EL (cell line): ENCODE measurements around the gene GALNT1.

Experiments used
- DNase-seq: peaks from one replicate; pipeline ENCODE4 v3.0.0-alpha.2; 2016

GALNT1 gene

DNA sequence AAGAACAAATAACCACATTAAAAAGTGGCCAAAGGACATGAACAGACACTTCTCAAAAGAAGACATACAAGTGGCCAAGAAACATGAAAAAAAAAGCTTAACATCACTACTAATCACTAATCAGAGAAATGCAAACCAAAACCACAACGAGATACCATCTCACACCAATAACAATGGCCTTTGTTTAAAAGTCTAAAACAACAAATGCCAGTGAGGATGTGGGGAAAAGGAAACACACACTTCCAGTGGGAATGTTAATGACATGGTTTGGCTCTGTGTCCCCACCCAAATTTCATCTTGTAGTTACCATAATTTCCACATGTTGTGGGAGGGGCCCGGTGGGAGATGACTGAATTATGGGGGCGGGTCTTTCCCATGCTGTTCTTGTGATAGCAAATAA, 147.1 kb downstream of the GALNT1 start:
- no peak for DNase-seq

DNA sequence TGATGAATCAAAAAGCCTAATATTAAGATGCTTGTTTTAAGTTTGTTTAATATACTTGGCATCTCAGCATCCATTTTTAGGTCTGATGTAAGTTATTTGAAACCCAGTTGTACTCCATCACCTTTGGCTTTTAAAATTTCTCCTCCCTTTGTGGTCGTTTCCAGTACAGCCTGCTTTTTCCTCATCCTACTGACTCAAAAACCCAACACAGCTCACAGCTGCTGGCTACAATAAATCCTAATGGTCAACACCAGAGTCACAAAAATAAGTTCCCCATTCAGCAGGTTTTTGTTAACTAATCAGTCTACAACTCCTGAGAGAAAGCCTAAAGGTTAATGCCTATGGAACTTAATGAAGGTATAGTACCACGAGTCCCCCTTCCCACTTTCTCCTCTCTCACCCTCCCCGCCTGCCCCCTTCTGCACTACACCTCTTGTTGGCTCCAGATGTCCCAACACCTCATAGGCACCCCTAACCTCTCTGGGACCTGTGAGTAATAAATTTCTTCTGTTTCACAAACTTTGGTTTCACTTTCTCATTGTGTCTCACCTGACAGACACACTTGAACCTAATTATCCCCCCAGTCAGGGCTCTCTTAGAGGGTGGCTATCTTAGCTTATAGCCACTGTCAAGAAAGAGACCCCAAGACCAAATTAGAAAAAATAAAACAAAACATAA, 148.6 kb downstream of the GALNT1 start:
- no peak for DNase-seq

DNA sequence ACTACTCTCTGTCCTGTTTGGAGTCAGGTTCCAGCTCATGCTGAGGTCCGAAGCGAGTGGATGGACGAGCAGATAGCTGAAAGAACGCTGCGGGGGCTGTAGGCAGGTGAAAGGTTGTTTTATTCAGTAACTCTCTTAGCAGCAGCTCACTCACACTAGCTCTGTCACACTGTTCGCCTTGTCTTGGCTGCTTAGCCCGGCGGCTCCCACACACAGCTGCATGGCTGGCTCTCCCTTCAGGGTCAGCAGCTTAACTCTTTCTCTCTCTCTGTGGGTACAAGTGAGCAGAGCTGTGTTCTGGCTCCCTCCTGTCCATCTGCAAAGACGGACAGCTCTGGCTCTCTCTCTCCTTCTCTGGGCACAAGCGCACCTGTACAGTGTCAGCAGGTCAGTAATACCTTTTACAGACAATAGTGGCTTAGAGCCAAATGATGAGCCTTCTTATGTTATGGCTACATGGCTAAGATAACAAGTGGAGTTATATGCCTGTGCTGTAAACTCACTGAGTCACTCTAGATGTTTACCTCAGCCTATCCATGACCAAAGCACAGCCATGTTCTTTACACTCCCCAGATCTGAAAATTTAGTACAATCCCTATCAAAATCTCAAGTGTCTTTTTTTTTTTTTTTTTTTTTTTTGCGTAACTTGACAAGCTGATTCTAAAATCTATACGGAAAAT, 149.3 kb downstream of the GALNT1 start:
- DNase-seq = no peak

DNA sequence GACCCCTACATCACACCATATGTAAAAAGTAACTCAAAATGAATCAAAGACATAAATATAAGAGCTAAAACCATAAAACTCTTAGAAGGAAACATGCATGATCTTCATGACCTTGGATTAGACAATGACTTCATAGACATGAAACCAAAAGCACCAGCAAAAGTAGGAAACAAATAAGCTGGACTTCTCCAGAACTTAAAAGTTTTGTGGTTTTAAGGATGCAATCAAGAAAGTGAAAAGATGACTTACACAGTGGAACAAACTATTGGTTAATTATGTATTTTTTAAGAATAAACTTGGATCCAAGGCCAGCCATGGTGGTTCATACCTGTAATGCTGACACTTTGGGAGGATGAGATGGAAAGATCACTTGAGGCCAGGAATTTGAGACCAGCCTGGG, 150.2 kb downstream of the GALNT1 start:
- no peak for DNase-seq

DNA sequence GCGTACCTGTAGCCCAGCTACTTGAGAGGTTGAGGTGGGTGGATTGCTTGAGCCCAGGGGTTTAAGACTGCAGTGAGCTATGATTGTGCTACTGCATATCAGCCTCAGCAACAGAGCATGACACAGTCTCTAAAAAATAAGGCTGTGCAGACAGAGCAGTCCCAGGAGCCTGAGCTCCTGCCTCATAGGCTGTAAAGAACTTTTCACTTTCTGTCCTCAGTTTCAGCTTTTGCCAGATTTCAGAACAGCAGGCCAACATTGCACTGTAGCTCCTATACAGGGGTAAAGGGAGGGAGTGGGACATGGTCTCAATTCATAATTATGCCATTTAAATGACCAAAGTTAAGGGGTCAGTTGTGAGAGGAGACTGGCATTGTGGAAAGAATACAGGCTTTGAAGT, 150.6 kb downstream of the GALNT1 start:
- DNase-seq = no peak

DNA sequence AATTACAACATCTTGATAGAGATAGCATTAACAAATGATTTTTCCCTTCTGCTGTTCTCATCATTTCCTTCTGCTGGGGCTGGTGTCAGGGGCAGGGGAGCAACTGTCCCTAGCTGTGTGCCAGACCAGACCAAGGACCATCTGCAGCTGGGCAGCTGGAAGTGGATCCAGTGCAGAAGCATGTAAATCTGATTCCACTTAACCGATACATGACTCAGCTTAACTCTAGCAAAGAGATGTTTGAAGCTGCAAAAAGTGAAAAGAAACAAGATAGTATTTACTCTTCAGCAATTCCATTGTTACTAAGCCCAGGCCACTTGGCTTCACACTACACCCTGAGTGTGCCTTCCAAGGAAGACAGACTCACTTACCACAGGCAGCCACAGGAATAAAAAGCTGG, 151.1 kb downstream of the GALNT1 start:
- DNase-seq = no peak

DNA sequence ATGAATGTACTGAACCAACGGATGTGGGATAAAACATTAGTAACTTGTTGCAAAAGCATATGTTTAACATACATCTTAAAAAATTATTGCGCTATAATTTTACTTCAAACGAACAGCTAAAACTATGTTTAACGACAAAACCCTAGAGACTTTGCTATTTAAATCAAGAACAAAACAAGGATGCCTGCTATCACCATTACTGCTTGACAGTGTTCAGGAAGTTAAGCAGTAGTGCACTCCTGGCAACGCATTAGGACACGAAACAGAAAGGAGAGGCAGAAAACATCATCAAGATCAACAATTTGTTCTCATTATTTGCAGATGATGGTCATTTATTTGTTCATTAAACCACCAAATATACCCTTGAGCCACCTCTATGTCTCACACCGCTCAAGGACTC, 151.9 kb downstream of the GALNT1 start:
- DNase-seq = no peak

DNA sequence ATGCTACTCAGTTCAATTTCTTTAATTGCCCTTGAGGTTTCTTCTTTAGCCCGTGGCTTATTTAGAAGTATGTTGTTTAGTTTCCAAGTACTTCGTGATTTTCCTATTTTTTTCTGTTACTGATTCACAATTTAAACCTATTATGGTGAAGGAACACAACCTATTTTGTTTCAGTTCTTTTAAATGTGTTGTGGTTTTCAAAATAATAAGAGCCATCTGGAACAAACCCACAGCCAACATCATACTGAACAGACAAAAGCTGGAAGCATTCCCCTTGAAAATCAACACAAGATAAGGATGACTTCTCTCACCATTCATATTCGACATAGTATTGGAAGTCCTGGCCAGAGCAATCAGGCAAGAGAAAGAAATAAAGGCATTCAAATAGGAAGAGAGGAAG, 155.2 kb downstream of the GALNT1 start:
- no peak for DNase-seq

DNA sequence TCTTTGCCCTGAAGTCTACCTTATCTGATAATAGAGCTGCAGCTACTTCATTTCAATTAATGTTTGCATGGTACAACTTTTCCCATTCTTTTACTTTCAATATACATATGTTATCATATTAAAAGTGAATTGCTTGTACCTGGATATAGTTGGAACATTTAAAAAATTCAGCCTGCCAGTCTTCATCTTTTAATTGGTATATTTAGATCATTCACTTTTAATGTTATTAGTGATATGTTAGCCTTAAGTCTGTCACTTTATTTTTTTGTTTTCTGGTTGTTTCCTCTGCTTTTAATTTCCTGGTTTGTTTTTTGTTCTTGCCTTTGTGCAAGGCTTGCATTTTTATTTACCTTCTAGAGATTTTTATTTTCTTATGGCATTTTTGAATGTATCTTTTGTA, 158.2 kb downstream of the GALNT1 start:
- DNase-seq = no peak

DNA sequence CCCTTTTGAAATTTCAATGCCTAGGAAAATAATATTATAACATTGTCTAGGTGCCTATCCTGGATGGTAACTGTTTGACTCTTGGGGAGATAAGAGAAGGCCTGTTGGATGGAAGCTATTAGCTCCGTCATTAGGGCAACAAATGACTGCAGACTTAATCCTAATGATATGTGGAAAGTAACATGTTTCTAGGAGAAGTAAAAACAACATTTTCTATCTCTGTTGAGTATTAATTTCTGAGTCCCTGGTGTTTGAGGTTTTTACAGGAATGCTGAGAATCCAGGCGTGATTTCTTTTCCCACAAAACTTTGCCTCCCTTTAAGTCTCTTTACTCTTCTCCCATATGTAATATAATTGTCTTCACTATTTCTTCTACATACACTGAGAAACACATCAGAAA, 159.1 kb downstream of the GALNT1 start:
- DNase-seq = no peak

DNA sequence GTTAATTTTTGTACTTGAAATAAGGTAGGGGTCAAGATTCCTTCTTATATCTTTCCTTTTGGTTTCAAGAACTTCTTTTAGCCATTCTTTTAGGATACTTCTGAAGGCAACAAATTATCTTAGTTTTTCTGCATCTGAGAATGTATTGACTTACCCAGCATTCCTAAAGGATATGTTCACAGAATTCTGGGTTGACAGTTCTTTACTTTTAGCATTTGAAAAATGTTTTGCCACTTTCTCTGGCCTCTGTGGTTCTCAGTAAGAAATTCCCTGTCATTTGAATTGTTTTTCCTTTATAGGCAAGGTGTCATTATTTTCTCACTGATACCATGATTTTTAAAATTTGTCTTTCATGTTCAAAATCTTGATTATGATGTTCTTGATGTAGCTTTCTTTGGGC, 162.4 kb downstream of the GALNT1 start:
- no peak for DNase-seq

DNA sequence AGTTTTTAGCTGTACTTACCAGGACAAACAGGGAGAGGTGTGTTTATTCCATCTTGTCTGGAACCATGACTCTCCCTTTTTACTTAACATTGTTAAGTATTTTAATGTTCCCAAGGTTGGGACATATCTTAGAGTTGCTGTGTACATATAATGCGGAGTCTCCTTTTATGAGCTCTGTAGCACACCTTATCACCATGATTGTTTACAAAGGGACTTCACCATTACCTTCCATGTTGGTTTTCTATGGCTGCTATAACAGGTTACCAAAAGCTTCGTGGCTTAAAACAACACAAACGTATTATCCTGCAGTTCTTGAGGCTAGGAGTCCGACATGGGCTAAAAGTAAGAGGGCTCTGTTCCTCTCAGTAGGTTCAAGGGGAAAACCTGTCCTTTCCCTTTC, 164.3 kb downstream of the GALNT1 start:
- no peak for DNase-seq

DNA sequence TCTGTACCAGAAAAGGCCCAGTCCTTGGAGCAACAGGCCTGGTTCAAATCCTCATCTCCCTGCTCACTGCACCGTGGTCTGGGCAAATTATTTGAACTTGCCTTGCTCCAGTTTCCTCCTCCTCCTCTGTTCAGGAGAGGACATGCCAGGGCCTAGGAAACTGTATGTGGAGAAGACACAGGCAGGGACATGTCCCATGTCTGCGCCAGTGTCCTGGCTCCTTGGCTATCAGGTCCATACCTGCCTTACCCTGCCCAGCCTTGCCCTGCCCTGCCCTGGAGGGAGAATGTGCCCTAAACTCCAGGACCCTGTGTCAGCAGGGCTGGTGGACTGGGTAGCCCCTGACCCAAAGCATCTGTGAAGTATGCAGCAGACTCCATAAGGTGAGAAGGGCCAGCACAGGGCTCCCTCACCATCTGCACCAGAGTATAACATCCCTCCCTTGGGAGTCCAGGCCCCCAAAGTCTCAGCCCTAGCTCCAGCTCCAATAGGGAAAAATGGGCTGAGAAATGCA, 165.3 kb downstream of the GALNT1 start:
- DNase-seq = no peak

DNA sequence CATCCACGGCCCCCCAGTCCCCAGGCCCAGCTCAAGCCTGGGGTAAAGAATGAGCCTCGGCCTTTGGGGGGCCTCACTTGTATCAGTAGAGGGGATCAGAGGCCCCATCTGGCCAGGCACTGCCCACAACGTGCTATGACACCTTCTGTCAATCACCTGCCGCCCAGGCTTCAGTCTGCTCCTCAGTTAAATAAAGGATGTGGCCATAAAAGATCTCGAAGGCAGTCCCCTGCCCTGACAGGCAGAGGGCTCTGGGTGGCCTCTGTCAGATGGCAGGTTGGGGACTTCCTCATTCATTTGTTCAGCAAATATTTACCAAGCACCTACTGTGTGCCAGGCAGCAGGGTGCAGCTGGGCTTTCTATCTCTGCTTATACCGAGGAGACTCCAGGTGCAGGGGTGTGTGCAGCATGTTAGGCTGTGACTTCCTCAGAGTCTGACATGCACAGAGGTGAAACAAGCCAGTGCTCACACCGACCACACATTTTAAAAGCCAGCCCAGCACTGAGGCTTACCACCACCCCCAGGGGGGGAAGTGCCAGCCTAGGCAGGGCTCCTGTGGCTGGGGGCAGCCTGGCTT, 166.4 kb downstream of the GALNT1 start:
- no peak for DNase-seq

DNA sequence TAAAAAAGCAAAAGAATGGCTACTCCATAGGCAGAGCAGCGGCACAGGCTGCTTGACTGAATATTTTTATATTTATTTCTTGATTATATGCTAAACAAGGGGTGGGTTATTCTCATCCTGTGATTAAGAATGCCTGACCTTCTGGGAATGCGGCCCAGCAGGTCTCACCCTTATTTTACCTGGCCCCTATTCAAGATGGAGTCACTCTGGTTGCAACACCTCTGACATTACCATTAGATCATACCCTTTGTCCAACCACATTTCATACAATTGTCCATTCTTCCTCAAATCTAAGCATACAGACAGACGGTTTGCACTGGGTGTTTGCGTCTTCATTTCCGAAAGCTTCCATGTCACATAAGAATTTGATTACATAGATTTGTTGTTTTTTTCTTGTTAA, 168.2 kb downstream of the GALNT1 start:
- DNase-seq = no peak

DNA sequence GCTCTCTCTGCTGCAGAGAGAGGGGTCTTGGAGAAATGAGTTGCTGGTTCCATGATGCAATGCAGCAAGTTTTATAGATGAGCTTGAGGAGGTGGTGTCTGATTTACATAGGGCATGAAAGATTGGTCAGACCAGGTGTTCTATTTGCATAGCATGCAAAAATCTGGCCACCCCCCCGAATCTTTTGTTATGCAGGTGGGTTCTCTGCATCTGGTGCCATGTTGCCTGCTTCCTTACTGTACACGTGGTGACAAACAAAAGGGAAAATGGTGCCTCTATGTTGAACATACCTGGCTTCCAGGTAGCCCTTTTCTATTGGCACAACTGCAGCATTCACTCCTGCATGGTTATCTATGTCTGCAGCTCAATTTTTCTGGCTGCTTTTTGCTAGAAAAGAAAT, 169.4 kb downstream of the GALNT1 start:
- DNase-seq = no peak

DNA sequence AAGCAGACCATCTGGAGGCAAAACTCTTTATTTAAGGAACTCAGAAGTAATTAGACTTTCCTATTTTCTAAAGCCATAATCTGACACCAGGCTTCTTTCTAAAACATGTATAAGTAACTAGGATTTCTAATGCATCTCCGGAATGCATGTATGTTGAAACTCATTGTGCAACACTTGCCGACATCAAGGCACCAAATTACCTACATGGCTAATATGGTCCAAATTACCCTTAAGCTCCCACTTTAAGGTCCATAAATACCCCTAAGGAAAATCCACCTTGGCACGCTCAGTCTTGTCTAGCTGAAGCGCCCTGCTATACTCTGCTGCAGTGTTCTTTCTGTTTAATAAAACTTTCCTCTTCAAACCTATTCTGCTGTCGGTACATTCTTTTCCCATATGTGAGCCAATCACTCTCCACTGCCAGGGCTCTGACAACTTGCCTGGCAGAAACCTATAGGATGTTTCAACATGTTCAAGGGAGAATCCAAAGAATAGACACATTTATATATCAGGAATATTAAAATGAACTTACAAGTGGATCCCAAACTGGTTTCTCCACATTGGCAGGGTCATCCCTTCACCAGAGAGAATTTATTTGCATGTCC, 171.9 kb downstream of the GALNT1 start:
- DNase-seq = no peak

DNA sequence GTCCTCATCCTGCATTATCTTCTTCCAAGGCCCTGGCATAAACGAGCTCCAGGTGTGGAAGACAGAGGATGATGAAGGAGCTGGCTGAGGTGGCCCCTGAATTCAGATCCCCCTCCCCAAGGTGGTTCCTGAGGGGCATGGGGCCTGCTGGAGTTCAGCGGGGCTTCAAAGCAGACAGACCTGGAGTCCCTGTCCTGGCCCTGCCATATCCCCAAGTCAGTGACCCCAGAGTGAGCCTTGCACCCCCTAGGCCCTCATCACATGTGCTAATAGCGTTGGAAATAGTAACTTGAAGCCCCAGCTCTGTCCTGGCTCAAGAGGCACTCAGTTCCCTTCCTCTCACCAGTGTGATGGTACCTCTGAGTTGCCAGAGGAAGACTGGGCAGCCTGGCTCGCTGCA, 172.9 kb downstream of the GALNT1 start:
- DNase-seq = no peak

DNA sequence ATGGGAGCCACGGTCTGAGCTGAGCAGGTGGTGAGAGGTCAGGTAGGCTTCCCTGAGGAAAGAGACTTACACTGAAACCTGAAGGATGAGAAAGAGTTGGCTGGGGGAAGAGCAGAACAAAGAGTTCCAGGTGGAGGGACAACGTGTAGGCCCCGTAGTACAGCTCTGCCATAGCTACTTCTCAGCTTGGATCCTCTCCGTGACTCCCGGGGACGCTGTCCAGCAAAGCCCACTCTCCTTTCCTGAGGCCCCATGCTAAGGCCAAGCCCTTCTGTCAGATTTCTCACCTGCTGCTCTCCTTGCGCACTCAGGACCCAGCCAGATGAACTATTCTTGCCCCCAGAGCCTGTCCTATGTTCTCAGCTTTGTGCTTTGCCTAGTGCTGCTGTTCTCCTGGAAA, 173.8 kb downstream of the GALNT1 start:
- no peak for DNase-seq

DNA sequence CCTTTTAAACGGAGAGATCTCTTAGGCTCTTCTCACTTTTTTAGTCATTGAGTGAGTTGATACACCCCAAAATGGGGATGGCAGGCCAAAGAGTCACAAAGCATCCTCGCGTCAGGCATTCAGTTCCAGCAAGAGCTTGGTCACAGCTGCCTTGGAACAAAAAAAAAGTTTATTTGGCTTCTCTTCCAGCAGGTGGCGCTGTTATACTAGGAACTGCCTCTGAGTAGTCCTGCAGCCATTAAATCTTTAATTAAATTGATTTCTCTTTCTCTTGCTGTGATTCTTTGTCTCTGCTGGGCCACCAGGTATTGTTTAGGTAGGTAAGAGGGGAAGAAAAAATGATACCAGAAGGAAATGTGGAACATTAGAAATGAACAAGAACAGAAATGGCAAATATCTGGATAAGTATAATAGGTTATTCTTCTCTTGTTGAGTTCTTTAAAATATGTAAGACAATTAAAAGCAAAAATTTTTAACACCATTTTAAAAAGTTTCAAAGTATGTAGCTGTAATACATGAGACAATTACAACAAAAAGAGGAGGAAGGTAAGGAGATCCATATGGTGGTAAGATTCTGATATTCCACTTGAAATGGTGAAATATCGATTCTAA, 175.1 kb downstream of the GALNT1 start:
- DNase-seq = peak; percentile 57
